Endothelial cell of umbilical vein (primary cell): Measurements from ENCODE around the gene TXNL4A. TPM values are rescaled to one million over a fixed set of nuclear protein-coding genes. Genes with fewer than 3 reads are reported as not detected.

ENCODE experiments used
- BruUV-seq: library from RNA; stranded (reverse); fragments of 400-500 nt; replicated peaks from 2 replicates; lab custom pipeline; 2021; lab: Mats Ljungman, UMichigan
- CTCF ChIA-PET: fragments of 300-600, 350-600 bp; sonication (Branson Sonifier 250); formaldehyde crosslinking; loops from one replicate; lab custom pipeline; 2021; ENCODE audit warnings: antibody characterized with exemption, inconsistent platforms; lab: Charles Lee
- POLR2A ChIA-PET: fragments of 300-600, 350-600 bp; sonication (Branson Sonifier 250); formaldehyde crosslinking; loops from one replicate; lab custom pipeline; 2021; ENCODE audit warnings: antibody characterized with exemption, inconsistent platforms; lab: Charles Lee
- DNase-seq: peaks from one replicate; pipeline ENCODE4 v3.0.0-alpha.2; 2011; ENCODE audit warnings: low read depth, low spot score
- FAIRE-seq: peaks from 2 replicates; lab custom pipeline; 2011; peaks lifted over from hg19 to GRCh38; lab: Jason Lieb, UNC
- H2AFZ ChIP-seq: 2 replicates; pipeline ENCODE4 v1.6.0; 2012; ENCODE audit warnings: low read depth, low read length, control low read depth, inconsistent platforms
- H3K27ac ChIP-seq: 2 replicates; pipeline ENCODE4 v1.5.1; 2011; ENCODE audit warnings: low read depth, mild to moderate bottlenecking, control low read depth, low read length, moderate library complexity; ENCODE audit not compliant: insufficient read depth
- H3K27me3 ChIP-seq, 2 experiments: 2 replicates each; pipeline versions ENCODE4 v1.6.0 to v1.6.1; 2011; ENCODE audit warnings: low read length in 2 of 2, mixed read lengths in 1 of 2; ENCODE audit not compliant: control insufficient read depth in 2 of 2, insufficient read depth in 2 of 2
- H3K36me3 ChIP-seq, 2 experiments: 2 replicates in 1 of 2; 3 replicates in 1 of 2; pipeline ENCODE4 v1.5.1; 2011; ENCODE audit warnings: low read length in 2 of 2, mild to moderate bottlenecking in 1 of 2, moderate library complexity in 1 of 2; ENCODE audit not compliant: control insufficient read depth in 2 of 2, insufficient read depth in 2 of 2; ENCODE audit errors: extremely low read depth in 1 of 2
- H3K4me1 ChIP-seq: 3 replicates; pipeline ENCODE4 v1.5.1; 2011; ENCODE audit warnings: mild to moderate bottlenecking, low read length; ENCODE audit not compliant: control insufficient read depth, insufficient read depth; ENCODE audit errors: extremely low read depth
- H3K4me2 ChIP-seq: 2 replicates; pipeline ENCODE4 v1.6.1; 2011; ENCODE audit warnings: low read length, control low read depth, mixed read lengths; ENCODE audit not compliant: insufficient read depth
- H3K4me3 ChIP-seq, 3 experiments: fragments of 200-600 bp in 1 of 3; sonication (generic), shearing (Covaris generic) in 1 of 3; replicated peaks in 1 of 3; 2 replicates each; pipeline ENCODE4 v1.5.1; 2011 to 2016; ENCODE audit warnings: control low read depth in 3 of 3, low read length in 3 of 3, mild to moderate bottlenecking in 2 of 3, inconsistent platforms in 1 of 3, low read depth in 1 of 3, moderate library complexity in 1 of 3; ENCODE audit not compliant: insufficient read depth in 1 of 3
- H3K79me2 ChIP-seq: 2 replicates; pipeline ENCODE4 v1.6.0; 2012; ENCODE audit warnings: low read length, inconsistent platforms; ENCODE audit not compliant: control insufficient read depth, insufficient read depth
- H3K9ac ChIP-seq: replicated peaks from 2 replicates; pipeline ENCODE3; 2011; ENCODE audit warnings: low read length, control low read depth; ENCODE audit not compliant: insufficient read depth; ENCODE audit errors: extremely low read depth
- H3K9me1 ChIP-seq: replicated peaks from 3 replicates; pipeline ENCODE4 v1.6.0; 2011; ENCODE audit warnings: mild to moderate bottlenecking, low read length; ENCODE audit not compliant: control insufficient read depth, insufficient read depth; ENCODE audit errors: extremely low read depth
- H3K9me3 ChIP-seq: replicated peaks from 2 replicates; pipeline ENCODE4 v1.5.1; 2012; ENCODE audit warnings: low read length, inconsistent platforms; ENCODE audit not compliant: control insufficient read depth, insufficient read depth
- H4K20me1 ChIP-seq: replicated peaks from 2 replicates; pipeline ENCODE3; 2011; ENCODE audit warnings: mild to moderate bottlenecking, low read length; ENCODE audit not compliant: control insufficient read depth, insufficient read depth; ENCODE audit errors: extremely low read depth
- CTCF ChIP-seq, 2 donors: IDR thresholded peaks; 1 replicate in 1 of 2; 2 replicates in 1 of 2; pipeline ENCODE4 v1.5.1; 2011; ENCODE audit warnings: low read length in 2 of 2, mild to moderate bottlenecking in 2 of 2, moderate library complexity in 2 of 2, control low read depth in 1 of 2, inconsistent platforms in 1 of 2, low read depth in 1 of 2; ENCODE audit not compliant: insufficient read depth in 1 of 2; ENCODE audit errors: extremely low read depth in 1 of 2
- EZH2 ChIP-seq: IDR thresholded peaks from 2 replicates; pipeline ENCODE4 v1.6.1; 2012; ENCODE audit warnings: borderline replicate concordance, low read depth, mild to moderate bottlenecking, moderate library complexity, low read length, inconsistent platforms; ENCODE audit not compliant: severe bottlenecking
- FOS ChIP-seq: IDR thresholded peaks from 2 replicates; pipeline ENCODE4 v1.6.1; 2011; ENCODE audit warnings: mild to moderate bottlenecking, low read length, moderate library complexity, borderline replicate concordance; ENCODE audit not compliant: insufficient read depth
- GATA2 ChIP-seq: IDR thresholded peaks from 2 replicates; pipeline ENCODE4 v1.7.0; 2011; ENCODE audit warnings: low read depth, mild to moderate bottlenecking, moderate library complexity, mixed read lengths, low read length; ENCODE audit not compliant: insufficient read length, insufficient read depth
- JUN ChIP-seq: IDR thresholded peaks from 2 replicates; pipeline ENCODE4 v1.6.1; 2011; ENCODE audit warnings: borderline replicate concordance, low read depth; ENCODE audit not compliant: insufficient read length, insufficient read depth
- MAX ChIP-seq: IDR thresholded peaks from 2 replicates; pipeline ENCODE4 v1.6.1; 2011; ENCODE audit not compliant: insufficient read depth, insufficient read length
- MYC ChIP-seq: IDR thresholded peaks from one replicate; pipeline ENCODE4 v1.6.1; 2011; ENCODE audit warnings: mild to moderate bottlenecking, low read depth, low read length
- POLR2A ChIP-seq: IDR thresholded peaks from 2 replicates; pipeline ENCODE4 v1.6.1; 2012; ENCODE audit warnings: low read depth, mild to moderate bottlenecking, control low read depth, low read length
- POLR2AphosphoS5 ChIP-seq: IDR thresholded peaks from 2 replicates; pipeline ENCODE4 v1.6.1; 2012; ENCODE audit warnings: low read depth, mild to moderate bottlenecking, control low read depth, low read length, moderate library complexity; ENCODE audit not compliant: insufficient read depth
- dilution Hi-C: fragments of 300-500 bp; cut with MboI; formaldehyde crosslinking; loops from one replicate; pipeline ENCODE4 v1.15.0; 2019; ENCODE audit warnings: low sequenced_read_pairs; ENCODE audit not compliant: extremely low pct_ligation_motif_present
- intact Hi-C: fragments of 100-400 bp; cut with micrococcal nuclease; formaldehyde crosslinking; loops from one replicate; pipeline ENCODE4 v1.10.0; 2022
- polyA plus RNA-seq, 4 experiments: library from polyadenylated mRNA; depleted of rRNA in 3 of 4; stranded (reverse) in 3 of 4; unstranded in 1 of 4; fragments of >200 nt; gene quantifications; 2 replicates each; pipeline versions ENCODE4 v1.2.1 to v1.2.3, GENCODE V29; 2011 to 2012; ENCODE audit warnings: missing spikeins in 1 of 4
- total RNA-seq: library from RNA; stranded (reverse); gene quantifications from 2 replicates; pipeline ENCODE4 v1.2.3, GENCODE V29; 2021

Gene TXNL4A
- total and polyA plus RNA-seq, 2 donors (not counting 3 experiments of a cell fraction or from before 2014, with no cell fraction given) = 148 to 172 TPM

DNA sequence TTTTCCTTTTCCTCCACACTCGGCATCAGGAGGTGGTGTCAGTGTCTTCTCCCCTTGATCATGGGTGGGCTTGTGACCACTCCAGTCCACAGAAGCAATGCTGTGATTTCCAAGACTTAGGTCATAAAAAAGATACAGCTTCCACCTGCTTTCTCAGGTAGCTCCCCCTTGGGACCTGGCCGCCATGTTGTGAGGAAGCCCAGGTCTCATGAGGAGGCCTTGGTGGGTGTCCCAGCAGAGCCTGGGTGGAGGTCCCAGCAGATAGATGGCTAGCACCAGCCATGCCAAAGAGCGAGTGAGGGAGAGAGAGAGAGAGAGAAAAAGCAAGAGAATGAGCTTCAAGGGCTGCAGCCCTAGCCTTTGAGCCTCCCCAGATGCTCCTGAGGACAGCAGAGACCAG lies 52.9 kb downstream of the TXNL4A start:
- no peak overlapping the region for H3K4me3 ChIP-seq
- no peaks in the 10 kb centered on the region for H3K9me1 ChIP-seq
- H3K9ac ChIP-seq = no peak overlapping the region
- DNase-seq = no peak
- dilution Hi-C loops (no loop called here), intact Hi-C loops (no loop called here)
- BruUV-seq = no TSS peak
- no peak for FAIRE-seq
- no peak for TF ChIP-seq FOS
- TF ChIP-seq POLR2AphosphoS5 = no peak
- no peak overlapping the region for H2AFZ ChIP-seq
- no peaks in the 10 kb centered on the region for H3K4me1 ChIP-seq
- H4K20me1 ChIP-seq = no peaks in the 10 kb centered on the region
- peaks cover 0 to 11% of the 10 kb centered on the region in 2 experiments for H3K36me3 ChIP-seq
- CTCF ChIA-PET = no interaction called here
- no peaks in the 10 kb centered on the region for H3K27me3 ChIP-seq
- no peak overlapping the region for H3K27ac ChIP-seq
- peaks cover 29% of the 10 kb centered on the region for H3K79me2 ChIP-seq
- no peak overlapping the region for H3K4me2 ChIP-seq
- H3K9me3 ChIP-seq = peaks cover 2% of the 10 kb centered on the region
- POLR2A ChIA-PET = no interaction called here

GRCh38 chr18:79935098-79935480 lies 53.3 kb downstream of the TXNL4A start:
- no peak for DNase-seq
- dilution Hi-C loops (no loop called here), intact Hi-C loops (no loop called here)
- no peak overlapping the region for H3K9ac ChIP-seq
- H3K4me3 ChIP-seq = no peak overlapping the region
- H3K27ac ChIP-seq = no peak overlapping the region
- H3K4me1 ChIP-seq = no peaks in the 10 kb centered on the region
- H3K9me1 ChIP-seq = no peaks in the 10 kb centered on the region
- ChIA-PET POLR2A (no interaction called here), CTCF (no interaction called here)
- H4K20me1 ChIP-seq = no peaks in the 10 kb centered on the region
- no peaks in the 10 kb centered on the region for H3K27me3 ChIP-seq
- no peak overlapping the region for H2AFZ ChIP-seq
- FAIRE-seq = no peak
- H3K9me3 ChIP-seq = peaks cover 2% of the 10 kb centered on the region
- peaks cover 28% of the 10 kb centered on the region for H3K79me2 ChIP-seq
- no TSS peak for BruUV-seq
- TF ChIP-seq CTCF (IDR thresholded peaks at IDR 0.05; ENCODE audit: extremely low read depth in 1 of 2, insufficient read depth in 1 of 2, low read depth in 1 of 2, low read length in 2 of 2) = no peak
- no peak for TF ChIP-seq POLR2AphosphoS5
- no peak for TF ChIP-seq GATA2
- no peak for TF ChIP-seq MAX
- no peak for TF ChIP-seq JUN
- no peak for TF ChIP-seq EZH2
- no peak for TF ChIP-seq MYC
- TF ChIP-seq FOS = no peak
- no peak for TF ChIP-seq POLR2A
- no peak overlapping the region for H3K4me2 ChIP-seq
- peaks cover 0 to 9% of the 10 kb centered on the region in 2 experiments for H3K36me3 ChIP-seq
